Bronchial epithelial cell (primary cell): ENCODE results near the gene DENND1B. TPM values are rescaled to one million over a fixed set of nuclear protein-coding genes. Genes with fewer than 3 reads are reported as not detected.
A peak's percentile ranks its signal among the peaks of the same experiment; 100 is the strongest.

Experiments used
- DNase-seq: peaks from one replicate; pipeline ENCODE4 v3.0.0-alpha.2; 2010; ENCODE audit warnings: low read depth
- FAIRE-seq: peaks from 2 replicates; lab custom pipeline; 2011; peaks lifted over from hg19 to GRCh38; lab: Jason Lieb, UNC
- H3K27me3 ChIP-seq: 2 replicates; pipeline ENCODE4 v1.5.1; 2011; ENCODE audit warnings: low read length; ENCODE audit not compliant: control insufficient read depth, insufficient read depth
- H3K36me3 ChIP-seq: 2 replicates; pipeline ENCODE4 v1.5.1; 2011; ENCODE audit warnings: low read length; ENCODE audit not compliant: control insufficient read depth, insufficient read depth
- H3K4me3 ChIP-seq: 2 replicates; pipeline ENCODE4 v1.5.1; 2011; ENCODE audit warnings: mild to moderate bottlenecking, low read depth, low read length, control low read depth
- total RNA-seq: library from RNA; depleted of rRNA; stranded (reverse); fragments of >200 nt; gene quantifications from 2 replicates; pipeline ENCODE4 v1.2.1, GENCODE V29; 2014
- TF ChIP-seq, protein P1 (sequence below): IDR thresholded peaks from 2 replicates; pipeline ENCODE4 v1.5.1; 2011; ENCODE audit warnings: mild to moderate bottlenecking, moderate library complexity, low read length, control low read depth, inconsistent platforms; ENCODE audit not compliant: insufficient read depth, severe bottlenecking

Gene DENND1B
- total RNA-seq, 1 donor from 2014 or later, result 15.5 TPM

DNA sequence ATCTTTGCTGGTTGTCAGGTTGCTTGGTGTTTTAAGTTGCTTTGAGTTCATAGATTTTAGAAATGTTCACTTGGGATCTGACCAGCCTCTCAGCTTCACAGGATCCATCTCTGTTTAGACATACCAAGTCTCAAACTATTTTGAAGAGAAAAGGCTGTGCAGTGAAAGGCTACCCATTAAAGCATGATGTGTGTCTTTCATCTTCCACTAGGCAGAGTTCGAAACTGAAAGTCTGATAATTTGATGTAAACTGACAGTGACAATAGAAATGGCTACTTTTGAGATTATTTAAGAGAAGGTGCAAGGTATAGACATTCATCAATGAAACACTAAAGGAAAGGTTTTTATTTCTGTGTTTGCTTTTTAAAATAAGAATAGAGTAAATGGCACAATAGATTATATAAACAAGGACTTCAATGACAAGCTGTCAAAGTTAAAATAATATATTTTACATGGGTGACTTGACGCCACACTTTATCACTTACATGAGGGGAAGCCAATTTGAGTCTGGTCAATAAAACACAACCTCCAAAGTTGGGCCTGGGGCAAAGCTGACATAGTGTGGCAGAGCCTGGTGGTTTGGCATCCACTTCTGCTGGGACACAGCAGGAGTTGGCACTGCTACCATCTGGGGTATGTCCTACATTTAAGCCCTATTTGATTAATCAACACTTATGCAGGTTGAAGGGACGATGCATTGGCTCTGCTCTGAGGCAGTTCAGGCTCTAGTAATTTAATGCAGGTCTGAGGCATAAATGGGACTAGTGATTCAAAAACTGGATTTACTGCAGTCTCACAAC lies 309.6 kb downstream of the DENND1B start:
- Histone ChIP-seq H3K36me3 (no peaks in the 10 kb centered on the region), H3K4me3 (no peak overlapping the region), H3K27me3 (no peaks in the 10 kb centered on the region)
- DNase-seq, result no peak
- TF ChIP-seq, protein P1, sequence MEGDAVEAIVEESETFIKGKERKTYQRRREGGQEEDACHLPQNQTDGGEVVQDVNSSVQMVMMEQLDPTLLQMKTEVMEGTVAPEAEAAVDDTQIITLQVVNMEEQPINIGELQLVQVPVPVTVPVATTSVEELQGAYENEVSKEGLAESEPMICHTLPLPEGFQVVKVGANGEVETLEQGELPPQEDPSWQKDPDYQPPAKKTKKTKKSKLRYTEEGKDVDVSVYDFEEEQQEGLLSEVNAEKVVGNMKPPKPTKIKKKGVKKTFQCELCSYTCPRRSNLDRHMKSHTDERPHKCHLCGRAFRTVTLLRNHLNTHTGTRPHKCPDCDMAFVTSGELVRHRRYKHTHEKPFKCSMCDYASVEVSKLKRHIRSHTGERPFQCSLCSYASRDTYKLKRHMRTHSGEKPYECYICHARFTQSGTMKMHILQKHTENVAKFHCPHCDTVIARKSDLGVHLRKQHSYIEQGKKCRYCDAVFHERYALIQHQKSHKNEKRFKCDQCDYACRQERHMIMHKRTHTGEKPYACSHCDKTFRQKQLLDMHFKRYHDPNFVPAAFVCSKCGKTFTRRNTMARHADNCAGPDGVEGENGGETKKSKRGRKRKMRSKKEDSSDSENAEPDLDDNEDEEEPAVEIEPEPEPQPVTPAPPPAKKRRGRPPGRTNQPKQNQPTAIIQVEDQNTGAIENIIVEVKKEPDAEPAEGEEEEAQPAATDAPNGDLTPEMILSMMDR, result no peak
- no peak for FAIRE-seq

DNA sequence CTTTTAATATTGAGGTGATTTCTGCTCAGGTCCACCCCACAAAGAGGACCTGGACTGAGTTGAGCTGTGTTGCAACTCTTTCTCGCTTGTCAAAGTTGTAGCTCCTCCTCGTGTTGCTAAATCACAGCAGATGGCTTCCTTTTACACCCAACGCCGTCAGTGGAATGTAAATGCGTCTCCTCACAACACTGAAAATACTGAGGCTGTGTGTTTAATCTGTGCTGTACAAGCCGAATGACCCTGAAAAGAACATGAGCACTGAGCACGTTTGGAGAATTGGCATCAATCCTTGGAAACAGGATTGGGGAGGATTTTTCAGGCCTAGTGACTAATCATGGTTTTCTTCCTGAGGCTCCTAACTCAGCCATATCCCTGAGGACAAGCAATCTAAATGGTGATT lies 311.2 kb downstream of the DENND1B start:
- DNase-seq (peak; percentile 46), FAIRE-seq (peak; percentile 43)
- TF ChIP-seq, protein P1, result no peak
- no peak overlapping the region for H3K4me3 ChIP-seq
- H3K27me3 ChIP-seq, result no peaks in the 10 kb centered on the region
- no peaks in the 10 kb centered on the region for H3K36me3 ChIP-seq

DNA sequence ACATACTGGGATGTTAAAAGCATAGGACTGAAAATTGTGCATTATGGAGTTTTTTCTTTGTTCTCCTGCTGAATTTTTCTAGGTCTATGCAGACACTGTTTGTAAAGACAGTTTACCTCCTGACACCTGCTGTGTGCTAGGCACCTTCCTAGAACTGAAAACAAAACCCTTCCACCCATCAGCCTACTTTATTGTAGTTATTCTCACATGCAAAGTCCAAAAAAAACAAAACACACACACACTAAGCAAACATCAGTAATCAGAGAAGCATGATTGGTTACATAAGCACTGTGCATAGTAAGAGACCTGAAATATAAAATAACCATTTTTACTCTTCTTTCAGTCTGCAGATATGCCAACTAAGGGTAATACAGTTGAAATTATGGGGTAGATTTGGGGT lies 312.1 kb downstream of the DENND1B start:
- no peak overlapping the region for H3K4me3 ChIP-seq
- DNase-seq (no peak), FAIRE-seq (no peak)
- H3K36me3 ChIP-seq, result no peaks in the 10 kb centered on the region
- no peaks in the 10 kb centered on the region for H3K27me3 ChIP-seq
- TF ChIP-seq, protein P1, result no peak

DNA sequence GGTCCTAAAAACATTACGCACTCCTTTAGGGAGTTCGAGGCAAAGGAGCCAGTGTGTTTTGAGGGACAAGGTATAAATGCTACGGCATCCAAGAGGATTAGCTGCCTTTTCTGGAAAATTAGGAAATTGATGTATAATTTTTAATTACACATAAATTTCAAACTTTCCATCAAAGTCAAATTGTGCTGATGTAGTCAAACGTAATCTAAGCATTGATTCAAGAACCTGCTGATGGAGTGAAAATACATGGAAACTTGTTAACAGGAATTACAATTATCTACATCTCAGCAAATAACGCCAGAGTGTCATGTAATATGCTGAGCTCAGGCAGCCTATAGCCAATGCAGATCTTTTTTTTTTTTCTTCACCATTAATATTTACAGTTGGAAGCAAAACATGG lies 312.7 kb downstream of the DENND1B start:
- TF ChIP-seq, protein P1, result no peak

More for the DNA sequence above, 312.7 kb downstream of the DENND1B start:
- DNase-seq (no peak), FAIRE-seq (no peak)
- no peaks in the 10 kb centered on the region for H3K36me3 ChIP-seq
- H3K27me3 ChIP-seq, result no peaks in the 10 kb centered on the region
- no peak overlapping the region for H3K4me3 ChIP-seq

Other genes with a start within 250 kb of the DENND1B start
- gene C1orf53, start 127.2 kb upstream of the DENND1B start, total RNA-seq, result 0.79 and 4.5 TPM in 2 replicates
- under 0.01 TPM in 1 of 2 replicates, not detected in the other for gene LHX9, start 141.9 kb upstream of the DENND1B start, total RNA-seq